Left lung (tissue), 10 donors: ENCODE data around the gene NAE1. TPM values are rescaled to one million over a fixed set of nuclear protein-coding genes. Genes with fewer than 3 reads are reported as not detected.

Experiments used
- ATAC-seq: fragments of 200-7000 bp; cut with Tn5 transposase; one replicate; pipeline ENCODE4 v1.9.1; 2020; ENCODE audit warnings: moderate library complexity
- DNase-seq, 4 donors: peaks; one replicate each; pipeline ENCODE4 v3.0.0-alpha.2; 2013 to 2020
- H3K27ac ChIP-seq, 2 donors: fragments of 200-600 bp; sonication (generic) in 1 of 2; one replicate each; pipeline versions ENCODE4 v1.5.0 to v1.8.0; 2020 to 2021
- H3K27me3 ChIP-seq, 2 donors: fragments of 200-600 bp; sonication (generic) in 1 of 2; one replicate each; pipeline versions ENCODE4 v1.5.0 to v1.8.0; 2020 to 2021
- H3K36me3 ChIP-seq, 2 donors: fragments of 200-600 bp; sonication (generic) in 1 of 2; one replicate each; pipeline versions ENCODE4 v1.5.0 to v1.8.0; 2020 to 2021
- H3K4me1 ChIP-seq, 2 donors: fragments of 200-600 bp; one replicate each; pipeline ENCODE4 v1.8.0; 2021
- H3K4me3 ChIP-seq, 2 donors: fragments of 200-600 bp; sonication (generic) in 1 of 2; one replicate each; pipeline versions ENCODE4 v1.5.0 to v1.8.0; 2020 to 2021; ENCODE audit warnings: mild to moderate bottlenecking in 1 of 2
- H3K9me3 ChIP-seq, 2 donors: fragments of 200-600 bp; sonication (generic) in 1 of 2; one replicate each; pipeline versions ENCODE4 v1.5.0 to v1.8.0; 2020 to 2021
- CTCF ChIP-seq, 2 donors: fragments of 200-600 bp; sonication (generic) in 1 of 2; IDR thresholded peaks; one replicate each; pipeline versions ENCODE4 v1.5.0 to v1.8.0; 2021; ENCODE audit warnings: antibody characterized with exemption in 2 of 2
- intact Hi-C, 2 donors: fragments of 100-400 bp; cut with DNase I; formaldehyde crosslinking; loops; one replicate each; pipeline versions ENCODE4 v1.11.2 to v1.14.2; 2022
- polyA plus RNA-seq, 6 donors: library from polyadenylated mRNA; unstranded; fragments of 120-200 nt; gene quantifications; one replicate each; pipeline ENCODE4 v1.2.1, GENCODE V29; 2013; ENCODE audit not compliant: insufficient read length in 6 of 6
- total RNA-seq, 2 donors: library from RNA; stranded (reverse); fragmentation: NEBNext Ultra II Directional; extraction: Animal tissue kit (Norgen Biotek cat#: 25700); gene quantifications; one replicate each; pipeline ENCODE4 v1.2.1, GENCODE V29; 2021
- donor health status: DM: no; HTN: yes; CAD: no.
- donor health status: DM: no; HTN: no; CAD: no.

NAE1 gene
- total and polyA plus RNA-seq, 8 donors, result 41.8 to 98.9 (median 87.1) TPM

GRCh38 chr16:66752958-66753357, 77.8 kb downstream of the NAE1 start:
- no peak overlapping the region for H3K4me3 ChIP-seq
- ATAC-seq (no peak), DNase-seq (no peak)
- H3K27ac ChIP-seq, result peak overlapping the region; percentile 14 to 88
- TF ChIP-seq CTCF (IDR thresholded peaks at IDR 0.05), result no peak
- peaks cover 0 to 14% of the 10 kb centered on the region in 2 donors for H3K36me3 ChIP-seq
- intact Hi-C loops, result no loop called here
- H3K27me3 ChIP-seq, result no peaks in the 10 kb centered on the region
- peaks cover 20 to 36% of the 10 kb centered on the region in 2 donors for H3K4me1 ChIP-seq
- H3K9me3 ChIP-seq, result no peaks in the 10 kb centered on the region

Other genes starting within 250 kb of the NAE1 start
- gene CMTM3, start 226.3 kb downstream of the NAE1 start, total RNA-seq, result 10 to 100 TPM; 42.6 to 51.5 TPM
- gene CMTM3, start 226.3 kb downstream of the NAE1 start, polyA plus RNA-seq, result 100 to 1,000 TPM in 2 of 6 donors, 10 to 100 TPM in 4; 80.3 to 102 (median 87.5) TPM
- gene CMTM4, start 134.2 kb downstream of the NAE1 start, total RNA-seq, result 10 to 100 TPM; 64.0 to 72.3 TPM
- gene CMTM4, start 134.2 kb downstream of the NAE1 start, polyA plus RNA-seq, result 10 to 100 TPM; 25.2 to 36.5 (median 32.7) TPM
- 100 to 1,000 TPM; 118 to 141 TPM for gene DYNC1LI2, start 79.4 kb downstream of the NAE1 start, total RNA-seq
- 100 to 1,000 TPM; 137 to 162 (median 147) TPM for gene DYNC1LI2, start 79.4 kb downstream of the NAE1 start, polyA plus RNA-seq
- gene TERB1, start 29.4 kb downstream of the NAE1 start, total RNA-seq, result not detected
- under 1 TPM; 0.07 to 0.46 (median 0.13) TPM for gene TERB1, start 29.4 kb downstream of the NAE1 start, polyA plus RNA-seq
- not detected for gene CA7, start 13.4 kb upstream of the NAE1 start, total RNA-seq
- gene CA7, start 13.4 kb upstream of the NAE1 start, polyA plus RNA-seq, result not detected
- gene PDP2, start 49.5 kb upstream of the NAE1 start, total RNA-seq, result 10 to 100 TPM; 17.4 to 36.3 TPM
- gene PDP2, start 49.5 kb upstream of the NAE1 start, polyA plus RNA-seq, result 10 to 100 TPM in 2 of 6 donors, 1 to 10 TPM in 4; 8.9 to 10.8 (median 9.2) TPM
- under 1 TPM in 1 of 2 donors, not detected in 1; 0.32 TPM for gene CDH16, start 87.9 kb upstream of the NAE1 start, total RNA-seq
- 10 to 100 TPM; 23.8 to 68.1 (median 49.1) TPM for gene CDH16, start 87.9 kb upstream of the NAE1 start, polyA plus RNA-seq
- gene RRAD, start 94.6 kb upstream of the NAE1 start, total RNA-seq, result 10 to 100 TPM in 1 of 2 donors, 1 to 10 TPM in 1; 8.2 to 31.8 TPM
- 10 to 100 TPM in 2 of 6 donors, 1 to 10 TPM in 4; 8.1 to 14.3 (median 9.0) TPM for gene RRAD, start 94.6 kb upstream of the NAE1 start, polyA plus RNA-seq
- 10 to 100 TPM; 81.7 to 82.5 TPM for gene CIAO2B, start 103.4 kb upstream of the NAE1 start, total RNA-seq
- gene CIAO2B, start 103.4 kb upstream of the NAE1 start, polyA plus RNA-seq, result 10 to 100 TPM; 70.9 to 84.0 (median 80.8) TPM
- gene CES2, start 104.5 kb upstream of the NAE1 start, total RNA-seq, result 10 to 100 TPM; 31.7 to 38.4 TPM
- 10 to 100 TPM; 33.0 to 41.8 (median 35.7) TPM for gene CES2, start 104.5 kb upstream of the NAE1 start, polyA plus RNA-seq
- 1 to 10 TPM in 1 of 2 donors, under 1 TPM in 1; 0.79 to 1.6 TPM for gene CES3, start 130.3 kb upstream of the NAE1 start, total RNA-seq
- gene CES3, start 130.3 kb upstream of the NAE1 start, polyA plus RNA-seq, result 1 to 10 TPM; 3.5 to 5.3 (median 4.8) TPM
- gene CES4A, start 157.6 kb upstream of the NAE1 start, total RNA-seq, result 10 to 100 TPM in 1 of 2 donors, 1 to 10 TPM in 1; 9.3 to 14.3 TPM
- 10 to 100 TPM in 1 of 6 donors, 1 to 10 TPM in 5; 6.1 to 10.0 (median 7.8) TPM for gene CES4A, start 157.6 kb upstream of the NAE1 start, polyA plus RNA-seq
- gene CBFB, start 198.2 kb upstream of the NAE1 start, total RNA-seq, result 10 to 100 TPM; 46.8 to 47.6 TPM
- gene CBFB, start 198.2 kb upstream of the NAE1 start, polyA plus RNA-seq, result 10 to 100 TPM; 58.4 to 69.9 (median 64.8) TPM